Measurements from ENCODE around the gene IRF8. TPM values are rescaled to one million over a fixed set of nuclear protein-coding genes. Genes with fewer than 3 reads are reported as not detected.

The IRF8 gene
- total RNA-seq, 1 donor from 2014 or later = 2.2 TPM

- DNase-seq (ENCODE audit: low read depth) = no peak
- no peaks in the 10 kb centered on the region for H3K27me3 ChIP-seq (ENCODE audit: control insufficient read depth, insufficient read depth, low read length)
- no peak for TF ChIP-seq CTCF (IDR thresholded peaks at IDR 0.05; ENCODE audit: insufficient read depth, low read length, poor library complexity, severe bottlenecking)
- H3K4me3 ChIP-seq (ENCODE audit: low read depth, low read length) = no peak overlapping the region
- H3K36me3 ChIP-seq (ENCODE audit: control insufficient read depth, insufficient read depth, low read length) = no peaks in the 10 kb centered on the region
Measured at GRCh38 chr16:85864965-85865364, 34.0 kb upstream of the IRF8 start.

GRCh38 chr16:85867189-85867588 is 31.8 kb upstream of the IRF8 start:
- Histone ChIP-seq H3K27me3 (ENCODE audit: control insufficient read depth, insufficient read depth, low read length) (no peaks in the 10 kb centered on the region), H3K36me3 (ENCODE audit: control insufficient read depth, insufficient read depth, low read length) (no peaks in the 10 kb centered on the region), H3K4me3 (ENCODE audit: low read depth, low read length) (no peak overlapping the region)
- DNase-seq (ENCODE audit: low read depth) = no peak
- TF ChIP-seq CTCF (IDR thresholded peaks at IDR 0.05; ENCODE audit: insufficient read depth, low read length, poor library complexity, severe bottlenecking) = no peak

GRCh38 chr16:85868495-85868894 is 30.5 kb upstream of the IRF8 start:
- DNase-seq (ENCODE audit: low read depth) = no peak
- Histone ChIP-seq H3K27me3 (ENCODE audit: control insufficient read depth, insufficient read depth, low read length) (no peaks in the 10 kb centered on the region), H3K36me3 (ENCODE audit: control insufficient read depth, insufficient read depth, low read length) (no peaks in the 10 kb centered on the region), H3K4me3 (ENCODE audit: low read depth, low read length) (no peak overlapping the region)
- no peak for TF ChIP-seq CTCF (IDR thresholded peaks at IDR 0.05; ENCODE audit: insufficient read depth, low read length, poor library complexity, severe bottlenecking)

- DNase-seq (ENCODE audit: low read depth) = no peak
- no peak for TF ChIP-seq CTCF (IDR thresholded peaks at IDR 0.05; ENCODE audit: insufficient read depth, low read length, poor library complexity, severe bottlenecking)
- H3K4me3 ChIP-seq (ENCODE audit: low read depth, low read length) = no peak overlapping the region
- no peaks in the 10 kb centered on the region for H3K27me3 ChIP-seq (ENCODE audit: control insufficient read depth, insufficient read depth, low read length)
- H3K36me3 ChIP-seq (ENCODE audit: control insufficient read depth, insufficient read depth, low read length) = no peaks in the 10 kb centered on the region
Measured at GRCh38 chr16:85869206-85869605, 29.8 kb upstream of the IRF8 start.

GRCh38 chr16:85869785-85870558 is 29.0 kb upstream of the IRF8 start:
- H3K36me3 ChIP-seq (ENCODE audit: control insufficient read depth, insufficient read depth, low read length) = no peaks in the 10 kb centered on the region
- no peak for TF ChIP-seq CTCF (IDR thresholded peaks at IDR 0.05; ENCODE audit: insufficient read depth, low read length, poor library complexity, severe bottlenecking)
- H3K27me3 ChIP-seq (ENCODE audit: control insufficient read depth, insufficient read depth, low read length) = no peaks in the 10 kb centered on the region
- H3K4me3 ChIP-seq (ENCODE audit: low read depth, low read length) = no peak overlapping the region
- no peak for DNase-seq (ENCODE audit: low read depth)

- H3K36me3 ChIP-seq (ENCODE audit: control insufficient read depth, insufficient read depth, low read length) = no peaks in the 10 kb centered on the region
- no peaks in the 10 kb centered on the region for H3K27me3 ChIP-seq (ENCODE audit: control insufficient read depth, insufficient read depth, low read length)
- no peak for TF ChIP-seq CTCF (IDR thresholded peaks at IDR 0.05; ENCODE audit: insufficient read depth, low read length, poor library complexity, severe bottlenecking)
- no peak overlapping the region for H3K4me3 ChIP-seq (ENCODE audit: low read depth, low read length)
- no peak for DNase-seq (ENCODE audit: low read depth)
Measured at GRCh38 chr16:85871756-85872155, 27.2 kb upstream of the IRF8 start.
